ENCODE data around the gene TNN.

GRCh38 chr1:175171036-175171913 is 103.6 kb downstream of the TNN start:
- TF ChIP-seq EGR1 (IDR thresholded peaks at IDR 0.05) (no peak), YY1 (IDR thresholded peaks at IDR 0.05; ENCODE audit: low read depth) (no peak), EP300 (IDR thresholded peaks at IDR 0.05; ENCODE audit: borderline replicate concordance) (no peak), ZBTB7A (IDR thresholded peaks at IDR 0.05; ENCODE audit: low read depth) (no peak), CREB1 (IDR thresholded peaks at IDR 0.05; ENCODE audit: low read depth) (no peak), RAD21 (IDR thresholded peaks at IDR 0.05; ENCODE audit: low read depth) (no peak), TAF1 (IDR thresholded peaks at IDR 0.05; ENCODE audit: low read depth) (no peak), TCF12 (IDR thresholded peaks at IDR 0.05; ENCODE audit: low read depth) (no peak), REST (IDR thresholded peaks at IDR 0.05; ENCODE audit: low read depth) (no peak), CEBPB (IDR thresholded peaks at IDR 0.05) (no peak), FOXM1 (IDR thresholded peaks at IDR 0.05; ENCODE audit: borderline replicate concordance, low read depth) (no peak), NFIC (IDR thresholded peaks at IDR 0.05) (no peak)
- TF ChIP-seq, protein P1, sequence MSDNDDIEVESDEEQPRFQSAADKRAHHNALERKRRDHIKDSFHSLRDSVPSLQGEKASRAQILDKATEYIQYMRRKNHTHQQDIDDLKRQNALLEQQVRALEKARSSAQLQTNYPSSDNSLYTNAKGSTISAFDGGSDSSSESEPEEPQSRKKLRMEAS (IDR thresholded peaks at IDR 0.05): no peak

All from Ishikawa (cell line).